GM18870 (cell line): Measurements from ENCODE around the gene DAB1.

ENCODE experiments used
- ATAC-seq: cut with Tn5 transposase; IDR thresholded peaks from one replicate; pipeline ENCODE4 v1.9.1; 2021; ENCODE audit warnings: moderate library complexity; ENCODE audit not compliant: unreplicated experiment

Gene DAB1

GRCh38 chr1:57423656-57424211, at the start of gene DAB1:
Gene DAB1, minus strand, starts transcription at chr1:57424060. Its CDS starts 133,030 bp downstream, at chr1:57291030.
- ATAC-seq: no peak

GRCh38 chr1:57473448-57473847, 49.6 kb upstream of the DAB1 start:
- no peak for ATAC-seq

- no peak for ATAC-seq
Observed at GRCh38 chr1:57471995-57472394, 48.1 kb upstream of the DAB1 start.

- ATAC-seq: no peak
Observed at GRCh38 chr1:57470036-57470435, 46.2 kb upstream of the DAB1 start.

- no peak for ATAC-seq
Observed at GRCh38 chr1:57468641-57469523, 45.0 kb upstream of the DAB1 start.

GRCh38 chr1:57467830-57468229, 44.0 kb upstream of the DAB1 start:
- no peak for ATAC-seq

- ATAC-seq: no peak
Observed at GRCh38 chr1:57464756-57465155, 40.9 kb upstream of the DAB1 start.

- ATAC-seq: no peak
Observed at GRCh38 chr1:57463343-57463742, 39.5 kb upstream of the DAB1 start.

- no peak for ATAC-seq
Observed at GRCh38 chr1:57461405-57461804, 37.5 kb upstream of the DAB1 start.

GRCh38 chr1:57451516-57451915, 27.7 kb upstream of the DAB1 start:
- ATAC-seq: no peak

- no peak for ATAC-seq
Observed at GRCh38 chr1:57450981-57451380, 27.1 kb upstream of the DAB1 start.

GRCh38 chr1:57447551-57447950, 23.7 kb upstream of the DAB1 start:
- ATAC-seq: no peak

- ATAC-seq: no peak
Observed at GRCh38 chr1:57443004-57443403, 19.1 kb upstream of the DAB1 start.

GRCh38 chr1:57440096-57440495, 16.2 kb upstream of the DAB1 start:
- ATAC-seq: no peak

- ATAC-seq: no peak
Observed at GRCh38 chr1:57431400-57431799, 7.5 kb upstream of the DAB1 start.

- ATAC-seq: no peak
Observed at GRCh38 chr1:57424231-57425027, 569 bp upstream of the DAB1 start.

GRCh38 chr1:57423135-57423655, 665 bp downstream of the DAB1 start:
- ATAC-seq: no peak

- no peak for ATAC-seq
Observed at GRCh38 chr1:57422271-57423134, 1.4 kb downstream of the DAB1 start.

- ATAC-seq: no peak
Observed at GRCh38 chr1:57421806-57422205, 2.1 kb downstream of the DAB1 start.

- ATAC-seq: no peak
Observed at GRCh38 chr1:57420981-57421785, 2.7 kb downstream of the DAB1 start.
